Fibroblast of lung (primary cell): ENCODE data around the gene CPO. TPM values are rescaled to one million over a fixed set of nuclear protein-coding genes. Genes with fewer than 3 reads are reported as not detected.

Source experiments
- DNase-seq, 2 donors: peaks; one replicate each; pipeline versions ENCODE4 v3.0.0 to v3.0.0-alpha.2; 2010; ENCODE audit warnings: low read depth in 2 of 2
- H2AFZ ChIP-seq: 2 replicates; pipeline ENCODE4 v1.5.1; 2012; ENCODE audit warnings: low read length, control low read depth, inconsistent platforms
- H3K27ac ChIP-seq: 2 replicates; pipeline ENCODE4 v1.5.1; 2011; ENCODE audit warnings: low read length, control low read depth; ENCODE audit not compliant: insufficient read depth
- H3K27me3 ChIP-seq: 2 replicates; pipeline ENCODE4 v1.5.1; 2011; ENCODE audit warnings: mild to moderate bottlenecking, low read length; ENCODE audit not compliant: control insufficient read depth, insufficient read depth
- H3K36me3 ChIP-seq: 2 replicates; pipeline ENCODE4 v1.5.1; 2011; ENCODE audit warnings: low read length; ENCODE audit not compliant: control insufficient read depth, insufficient read depth
- H3K4me1 ChIP-seq: 2 replicates; pipeline ENCODE4 v1.5.1; 2011; ENCODE audit warnings: low read length; ENCODE audit not compliant: control insufficient read depth, insufficient read depth; ENCODE audit errors: extremely low read depth
- H3K4me2 ChIP-seq: 2 replicates; pipeline ENCODE4 v1.5.1; 2011; ENCODE audit warnings: low read length, control low read depth; ENCODE audit not compliant: insufficient read depth; ENCODE audit errors: extremely low read depth
- H3K4me3 ChIP-seq, 4 experiments: fragments of 200-600 bp in 1 of 4; sonication (generic) in 1 of 4; replicated peaks in 1 of 4; 2 replicates each; pipeline ENCODE4 v1.5.1; 2011 to 2016; ENCODE audit warnings: low read length in 4 of 4, low read depth in 3 of 4, mild to moderate bottlenecking in 3 of 4, control low read depth in 2 of 4, inconsistent platforms in 1 of 4, mixed read lengths in 1 of 4; ENCODE audit not compliant: insufficient read depth in 1 of 4; ENCODE audit errors: control extremely low read depth in 1 of 4
- H3K79me2 ChIP-seq: 2 replicates; pipeline ENCODE4 v1.5.1; 2012; ENCODE audit warnings: mild to moderate bottlenecking, low read length, inconsistent platforms; ENCODE audit not compliant: control insufficient read depth, insufficient read depth
- H3K9ac ChIP-seq: 2 replicates; pipeline ENCODE4 v1.5.1; 2011; ENCODE audit warnings: mild to moderate bottlenecking, low read length, control low read depth; ENCODE audit not compliant: insufficient read depth
- H3K9me3 ChIP-seq: 2 replicates; pipeline ENCODE4 v1.5.1; 2012; ENCODE audit warnings: low read depth, low read length; ENCODE audit not compliant: control insufficient read depth, insufficient read depth
- H4K20me1 ChIP-seq: 2 replicates; pipeline ENCODE4 v1.5.1; 2011; ENCODE audit warnings: low read length; ENCODE audit not compliant: control insufficient read depth, insufficient read depth; ENCODE audit errors: extremely low read depth
- CTCF ChIP-seq, 2 donors: IDR thresholded peaks in 1 of 2; conservative IDR thresholded peaks in 1 of 2; 1 replicate in 1 of 2; 2 replicates in 1 of 2; pipeline ENCODE4 v1.5.1; 2011 to 2012; ENCODE audit warnings: low read length in 2 of 2, control low read depth in 1 of 2, inconsistent platforms in 1 of 2, low read depth in 1 of 2, mild to moderate bottlenecking in 1 of 2
- EZH2 ChIP-seq: IDR thresholded peaks from 2 replicates; pipeline ENCODE4 v1.5.1; 2012; ENCODE audit warnings: low read length, control low read depth, mild to moderate bottlenecking; ENCODE audit errors: missing control alignments
- polyA plus RNA-seq, 2 donors: library from polyadenylated mRNA; depleted of rRNA in 1 of 2; stranded (reverse) in 1 of 2; unstranded in 1 of 2; fragments of >200 nt; gene quantifications; 2 replicates each; pipeline ENCODE4 v1.2.1, GENCODE V29; 2011 to 2012; ENCODE audit warnings: missing spikeins in 1 of 2
- total RNA-seq: library from RNA; depleted of rRNA; stranded (reverse); fragments of >200 nt; gene quantifications from 2 replicates; pipeline ENCODE4 v1.2.1, GENCODE V29; 2014

Gene CPO
- total and polyA plus RNA-seq, 2 donors (not counting 1 experiment from before 2014, with no cell fraction given) = under 0.01 TPM; not detected in 1

DNA sequence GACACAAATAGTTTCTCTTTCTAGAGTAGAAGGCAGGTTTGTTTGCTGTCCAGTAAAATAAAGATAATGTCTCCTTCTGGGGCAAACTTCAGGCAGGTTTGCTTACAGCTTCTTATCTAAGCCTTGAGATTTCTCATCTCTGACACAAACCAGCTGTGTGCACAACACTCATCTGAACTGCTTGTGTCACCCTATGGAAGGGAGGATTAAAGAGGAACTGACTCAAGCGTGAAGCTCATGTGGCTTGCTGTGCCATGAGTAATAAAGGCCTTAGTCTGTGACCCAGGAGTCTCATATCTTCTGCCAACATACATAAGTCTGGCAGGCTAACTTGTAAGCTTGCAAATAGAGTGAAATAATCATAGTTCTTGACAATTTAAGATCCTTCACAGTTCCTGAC, 24.2 kb upstream of the CPO start:
- no peak overlapping the region for H2AFZ ChIP-seq
- DNase-seq = peak; percentile 84 to 97
- no peak overlapping the region for H3K27ac ChIP-seq
- no peak overlapping the region for H3K4me3 ChIP-seq
- H3K4me2 ChIP-seq = no peak overlapping the region
- TF ChIP-seq EZH2 = no peak
- no peak for TF ChIP-seq CTCF (conservative IDR thresholded peaks at IDR 0.05 in 1 of 2, IDR thresholded peaks at IDR 0.05 in 1 of 2; ENCODE audit: low read depth in 1 of 2, low read length in 2 of 2)
- H3K36me3 ChIP-seq = no peaks in the 10 kb centered on the region
- H3K9me3 ChIP-seq = no peaks in the 10 kb centered on the region
- no peaks in the 10 kb centered on the region for H3K79me2 ChIP-seq
- H3K27me3 ChIP-seq = no peaks in the 10 kb centered on the region
- no peaks in the 10 kb centered on the region for H3K4me1 ChIP-seq
- H3K9ac ChIP-seq = no peak overlapping the region
- no peaks in the 10 kb centered on the region for H4K20me1 ChIP-seq

DNA sequence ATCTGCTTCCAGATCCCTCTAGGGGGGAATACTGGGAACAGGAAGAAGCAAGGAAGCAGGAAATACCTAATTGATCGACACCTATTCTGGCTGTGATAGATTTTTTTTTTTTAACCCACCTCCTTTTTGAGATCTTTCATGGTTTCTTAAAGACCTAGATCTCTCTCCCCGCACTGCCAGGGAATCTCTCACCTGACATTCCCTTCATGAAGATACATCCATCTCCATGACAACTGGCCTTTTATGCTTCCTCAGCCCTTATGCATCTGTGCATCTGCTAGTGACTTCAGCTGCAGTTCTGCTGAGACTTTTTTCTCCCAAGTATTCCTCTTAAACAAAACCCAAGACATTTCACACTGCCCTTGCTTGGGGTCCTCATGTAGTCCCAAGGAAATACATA, 21.1 kb upstream of the CPO start:
- Histone ChIP-seq H3K36me3 (no peaks in the 10 kb centered on the region), H3K27me3 (no peaks in the 10 kb centered on the region), H3K9ac (no peak overlapping the region), H2AFZ (no peak overlapping the region), H4K20me1 (no peaks in the 10 kb centered on the region), H3K79me2 (no peaks in the 10 kb centered on the region), H3K4me2 (no peak overlapping the region), H3K4me3 (no peak overlapping the region), H3K4me1 (no peaks in the 10 kb centered on the region), H3K27ac (no peak overlapping the region), H3K9me3 (no peaks in the 10 kb centered on the region)
- DNase-seq = no peak
- TF ChIP-seq EZH2 (no peak), CTCF (conservative IDR thresholded peaks at IDR 0.05 in 1 of 2, IDR thresholded peaks at IDR 0.05 in 1 of 2; ENCODE audit: low read depth in 1 of 2, low read length in 2 of 2) (no peak)

- H3K36me3 ChIP-seq = no peaks in the 10 kb centered on the region
- H3K9me3 ChIP-seq = no peaks in the 10 kb centered on the region
- no peak overlapping the region for H3K4me3 ChIP-seq
- no peak overlapping the region for H3K27ac ChIP-seq
- no peaks in the 10 kb centered on the region for H3K4me1 ChIP-seq
- TF ChIP-seq CTCF (conservative IDR thresholded peaks at IDR 0.05 in 1 of 2, IDR thresholded peaks at IDR 0.05 in 1 of 2; ENCODE audit: low read depth in 1 of 2, low read length in 2 of 2) = no peak
- no peak for TF ChIP-seq EZH2
- DNase-seq = no peak
- no peaks in the 10 kb centered on the region for H3K27me3 ChIP-seq
- no peak overlapping the region for H3K4me2 ChIP-seq
- H3K9ac ChIP-seq = no peak overlapping the region
- no peaks in the 10 kb centered on the region for H4K20me1 ChIP-seq
- no peak overlapping the region for H2AFZ ChIP-seq
- H3K79me2 ChIP-seq = no peaks in the 10 kb centered on the region
Measured at GRCh38 chr2:206920310-206920709, 19.0 kb upstream of the CPO start.
